SK-N-SH (cell line): ENCODE data around the gene FHOD3. TPM values are rescaled to one million over a fixed set of nuclear protein-coding genes. Genes with fewer than 3 reads are reported as not detected.

Experiments used
- CTCF ChIA-PET: fragments of 300-600, 350-600 bp; formaldehyde crosslinking; extraction: SDS; loops from one replicate; lab custom pipeline; 2021; lab: Yijun Ruan, JAX
- POLR2A ChIA-PET: fragments of 350-600 bp; sonication (Branson Sonifier 250); formaldehyde crosslinking; extraction: SDS; loops from one replicate; lab custom pipeline; 2020; ENCODE audit warnings: antibody characterized with exemption, inconsistent platforms; lab: Yijun Ruan, JAX
- DNase-seq: peaks from one replicate; pipeline ENCODE4 v3.0.0; 2012
- H2AFZ ChIP-seq: fragments of 200-600 bp; sonication (generic); 2 replicates; pipeline ENCODE4 v1.8.1; 2016; ENCODE audit warnings: antibody characterized with exemption, mild to moderate bottlenecking, low read depth
- H3F3A ChIP-seq: fragments of 200-600 bp; sonication (generic); replicated peaks from 2 replicates; pipeline ENCODE3; 2016; ENCODE audit warnings: antibody characterized with exemption, mild to moderate bottlenecking; ENCODE audit not compliant: insufficient read depth
- H3K27ac ChIP-seq, 2 experiments: fragments of 200-500 bp in 1 of 2; fragments of 200-600 bp in 1 of 2; sonication (Bioruptor generic) in 1 of 2; sonication (generic), shearing (Covaris generic) in 1 of 2; 2 replicates each; pipeline versions ENCODE4 v1.5.1 to v1.6.1; 2014 to 2016; ENCODE audit warnings: low read depth in 2 of 2, inconsistent platforms in 1 of 2, low read length in 1 of 2, mild to moderate bottlenecking in 1 of 2, mixed read lengths in 1 of 2
- H3K27me3 ChIP-seq: fragments of 200-600 bp; sonication (generic), shearing (Covaris generic); 2 replicates; pipeline ENCODE4 v1.6.1; 2016; ENCODE audit warnings: mixed run types; ENCODE audit not compliant: insufficient read depth
- H3K36me3 ChIP-seq, 2 experiments: fragments of 200-500 bp in 1 of 2; fragments of 200-600 bp in 1 of 2; sonication (Bioruptor generic) in 1 of 2; sonication (generic) in 1 of 2; replicated peaks in 1 of 2; 2 replicates each; pipeline versions ENCODE3 to v1.5.1; 2014 to 2016; ENCODE audit warnings: low read length in 1 of 2, mild to moderate bottlenecking in 1 of 2; ENCODE audit not compliant: insufficient read depth in 2 of 2, control insufficient read depth in 1 of 2
- H3K4me1 ChIP-seq, 2 experiments: fragments of 200-500 bp in 1 of 2; fragments of 200-600 bp in 1 of 2; sonication (Bioruptor generic) in 1 of 2; sonication (generic), shearing (Covaris generic) in 1 of 2; 2 replicates each; pipeline versions ENCODE4 v1.5.1 to v1.6.1; 2014 to 2016; ENCODE audit warnings: low read depth in 1 of 2, low read length in 1 of 2, mixed run types in 1 of 2; ENCODE audit not compliant: insufficient read depth in 2 of 2, control insufficient read depth in 1 of 2
- H3K4me2 ChIP-seq: fragments of 200-600 bp; sonication (generic), shearing (Covaris generic); 2 replicates; pipeline ENCODE4 v1.6.1; 2017; ENCODE audit warnings: mixed run types
- H3K4me3 ChIP-seq, 2 experiments: fragments of 200-500 bp in 1 of 2; fragments of 200-600 bp in 1 of 2; sonication (Bioruptor generic) in 1 of 2; sonication (generic), shearing (Covaris generic) in 1 of 2; 2 replicates each; pipeline versions ENCODE4 v1.5.1 to v1.8.1; 2014 to 2016; ENCODE audit warnings: low read depth in 2 of 2, inconsistent platforms in 1 of 2, low read length in 1 of 2, mild to moderate bottlenecking in 1 of 2, mixed read lengths in 1 of 2, moderate library complexity in 1 of 2
- H3K79me2 ChIP-seq: fragments of 200-600 bp; sonication (generic); 2 replicates; pipeline ENCODE4 v1.8.1; 2017; ENCODE audit warnings: mild to moderate bottlenecking; ENCODE audit not compliant: insufficient read depth
- H3K9ac ChIP-seq: fragments of 200-600 bp; sonication (generic); 2 replicates; pipeline ENCODE4 v1.6.1; 2017; ENCODE audit warnings: mixed run types
- H3K9me2 ChIP-seq: fragments of 200-600 bp; sonication (generic); 2 replicates; pipeline ENCODE4 v1.6.1; 2017; ENCODE audit warnings: mixed run types
- H3K9me3 ChIP-seq: fragments of 200-600 bp; sonication (generic); 2 replicates; pipeline ENCODE4 v1.6.1; 2017; ENCODE audit warnings: mixed run types, mild to moderate bottlenecking, moderate library complexity
- H4K20me1 ChIP-seq: fragments of 200-600 bp; sonication (generic); 2 replicates; pipeline ENCODE4 v1.6.1; 2017; ENCODE audit warnings: mild to moderate bottlenecking, mixed run types; ENCODE audit not compliant: insufficient read depth
- CHD2 ChIP-seq: fragments of 150-350 bp; IDR thresholded peaks from 2 replicates; pipeline ENCODE4 v1.6.1; 2018; ENCODE audit warnings: low read length; ENCODE audit not compliant: partially characterized antibody
- ELF1 ChIP-seq: IDR thresholded peaks from 2 replicates; pipeline ENCODE4 v1.4.0; 2012
- EZH2phosphoT487 ChIP-seq: fragments of 200-600 bp; sonication (generic); IDR thresholded peaks from 2 replicates; pipeline ENCODE4 v1.6.1; 2017; ENCODE audit warnings: low read depth, mixed run types, mild to moderate bottlenecking, antibody characterized with exemption, moderate library complexity, borderline replicate concordance
- FOSL2 ChIP-seq: IDR thresholded peaks from 2 replicates; pipeline ENCODE4 v1.4.0; 2012; ENCODE audit warnings: low read depth, mild to moderate bottlenecking, moderate library complexity, borderline replicate concordance
- GABPA ChIP-seq: IDR thresholded peaks from 2 replicates; pipeline ENCODE4 v1.4.0; 2012; ENCODE audit warnings: low read depth, mild to moderate bottlenecking
- MAX ChIP-seq: IDR thresholded peaks from 2 replicates; pipeline ENCODE4 v1.4.0; 2012; ENCODE audit warnings: low read depth
- MXI1 ChIP-seq: IDR thresholded peaks from 2 replicates; pipeline ENCODE4 v1.6.1; 2012; ENCODE audit warnings: mild to moderate bottlenecking, low read depth, low read length, improper control_type of control experiment
- NFIC ChIP-seq: IDR thresholded peaks from 2 replicates; pipeline ENCODE4 v1.4.0; 2012; ENCODE audit warnings: borderline replicate concordance
- NRF1 ChIP-seq: IDR thresholded peaks from 2 replicates; pipeline ENCODE4 v1.6.1; 2012; ENCODE audit warnings: low read depth, mild to moderate bottlenecking, low read length
- PBX3 ChIP-seq: IDR thresholded peaks from 2 replicates; pipeline ENCODE4; 2012
- REST ChIP-seq: IDR thresholded peaks from 2 replicates; pipeline ENCODE4 v1.6.1; 2012; ENCODE audit warnings: mild to moderate bottlenecking, low read depth, low read length, moderate library complexity
- RXRA ChIP-seq: IDR thresholded peaks from 2 replicates; pipeline ENCODE4 v1.4.0; 2012; ENCODE audit warnings: low read depth, mild to moderate bottlenecking, borderline replicate concordance
- SIN3A ChIP-seq: IDR thresholded peaks from 2 replicates; pipeline ENCODE4 v1.6.1; 2012; ENCODE audit warnings: low read depth, mild to moderate bottlenecking, low read length, moderate library complexity, borderline replicate concordance
- SMC3 ChIP-seq: IDR thresholded peaks from 2 replicates; pipeline ENCODE4 v1.6.1; 2012; ENCODE audit warnings: low read depth, low read length, improper control_type of control experiment
- YY1 ChIP-seq: IDR thresholded peaks from 2 replicates; pipeline ENCODE4 v1.4.0; 2012; ENCODE audit warnings: low read depth, mild to moderate bottlenecking
- ZBTB33 ChIP-seq: IDR thresholded peaks from 2 replicates; pipeline ENCODE4 v1.4.0; 2012; ENCODE audit warnings: low read depth, borderline replicate concordance
- WGBS: methylation state at CpG from one replicate; pipeline ENCODE4 v1.1.6; 2017; ENCODE audit warnings: low lambda C conversion rate; 5-methylcytosine and 5-hydroxymethylcytosine counted together
- polyA plus RNA-seq, 3 experiments: library from polyadenylated mRNA; depleted of rRNA; stranded (reverse); fragments of >200 nt; gene quantifications; 2 replicates each; pipeline ENCODE4 v1.2.3, GENCODE V29; 2012
- TF ChIP-seq, protein P1 (sequence below): fragments of 150-350 bp; IDR thresholded peaks from 2 replicates; pipeline ENCODE4 v1.6.1; 2017; ENCODE audit warnings: antibody characterized with exemption, low read length, low read depth, borderline replicate concordance
- TF ChIP-seq, protein P2 (sequence below): fragments of 200-600 bp; sonication (generic); IDR thresholded peaks from 2 replicates; pipeline ENCODE4 v1.6.1; 2017; ENCODE audit warnings: antibody characterized with exemption, mild to moderate bottlenecking, moderate library complexity

The FHOD3 gene
- polyA plus RNA-seq, 1 of the 3 experiments (the other 2 are of a cell fraction), result 10.9 TPM

DNA sequence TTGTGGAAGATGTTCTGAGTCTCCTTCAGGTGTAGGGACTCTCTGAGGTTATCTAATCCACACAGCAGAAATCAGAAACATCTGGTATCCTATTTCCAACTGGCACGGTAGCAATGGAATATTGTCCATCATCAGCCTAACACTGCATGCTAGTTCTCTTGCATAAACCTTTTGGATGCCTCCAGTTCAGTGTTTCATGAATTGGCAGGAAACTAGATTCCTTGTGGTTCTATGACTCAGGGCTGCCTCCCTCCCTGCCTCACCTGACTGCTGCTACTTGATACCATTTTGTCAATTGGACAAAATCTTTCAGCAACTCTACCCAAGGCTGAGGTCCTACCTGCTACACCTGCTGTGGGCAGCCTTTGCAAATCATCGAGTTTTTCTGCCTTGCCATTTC lies 400.4 kb downstream of the FHOD3 start (continued):
- TF ChIP-seq REST, result no peak
- no peak for TF ChIP-seq EZH2phosphoT487
- no peak for TF ChIP-seq NRF1
- no peak for TF ChIP-seq RXRA
- TF ChIP-seq, protein P1, sequence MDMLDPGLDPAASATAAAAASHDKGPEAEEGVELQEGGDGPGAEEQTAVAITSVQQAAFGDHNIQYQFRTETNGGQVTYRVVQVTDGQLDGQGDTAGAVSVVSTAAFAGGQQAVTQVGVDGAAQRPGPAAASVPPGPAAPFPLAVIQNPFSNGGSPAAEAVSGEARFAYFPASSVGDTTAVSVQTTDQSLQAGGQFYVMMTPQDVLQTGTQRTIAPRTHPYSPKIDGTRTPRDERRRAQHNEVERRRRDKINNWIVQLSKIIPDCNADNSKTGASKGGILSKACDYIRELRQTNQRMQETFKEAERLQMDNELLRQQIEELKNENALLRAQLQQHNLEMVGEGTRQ, result no peak
- no peak for TF ChIP-seq SMC3
- no peak for TF ChIP-seq GABPA
- no peak for TF ChIP-seq ZBTB33
- no peak for TF ChIP-seq MAX
- no peak for TF ChIP-seq MXI1
- no peak for TF ChIP-seq YY1
- peak; percentile 95 for TF ChIP-seq NFIC

GRCh38 chr18:36700955-36701354 lies 403.4 kb downstream of the FHOD3 start:
- Histone ChIP-seq H3K9me3 (no peaks in the 10 kb centered on the region), H3K79me2 (no peaks in the 10 kb centered on the region), H3K9me2 (no peaks in the 10 kb centered on the region), H3K27me3 (no peaks in the 10 kb centered on the region), H3K9ac (no peak overlapping the region), H2AFZ (no peak overlapping the region), H3K4me2 (no peak overlapping the region), H3K27ac (no peak overlapping the region), H4K20me1 (no peaks in the 10 kb centered on the region), H3K4me1 (peaks cover 0 to 9% of the 10 kb centered on the region in 2 experiments; a peak in 1 of 4 replicates), H3K36me3 (no peaks in the 10 kb centered on the region), H3K4me3 (no peak overlapping the region), H3F3A (no peaks in the 10 kb centered on the region)
- WGBS, result 96% methylated on average over 4 of the region's 4 CpGs
- no peak for DNase-seq
- ChIA-PET POLR2A (no interaction called here), CTCF (interaction anchor here (3.1 kb wide), 1 partner anchor 13 kb away, joined by 8 read pairs; no protein-coding TSS in a partner anchor)
- TF ChIP-seq ELF1 (no peak), GABPA (no peak), YY1 (no peak), EZH2phosphoT487 (no peak), NRF1 (no peak), SIN3A (no peak), CHD2 (no peak), MXI1 (no peak), PBX3 (no peak), FOSL2 (no peak)
- TF ChIP-seq, protein P2, sequence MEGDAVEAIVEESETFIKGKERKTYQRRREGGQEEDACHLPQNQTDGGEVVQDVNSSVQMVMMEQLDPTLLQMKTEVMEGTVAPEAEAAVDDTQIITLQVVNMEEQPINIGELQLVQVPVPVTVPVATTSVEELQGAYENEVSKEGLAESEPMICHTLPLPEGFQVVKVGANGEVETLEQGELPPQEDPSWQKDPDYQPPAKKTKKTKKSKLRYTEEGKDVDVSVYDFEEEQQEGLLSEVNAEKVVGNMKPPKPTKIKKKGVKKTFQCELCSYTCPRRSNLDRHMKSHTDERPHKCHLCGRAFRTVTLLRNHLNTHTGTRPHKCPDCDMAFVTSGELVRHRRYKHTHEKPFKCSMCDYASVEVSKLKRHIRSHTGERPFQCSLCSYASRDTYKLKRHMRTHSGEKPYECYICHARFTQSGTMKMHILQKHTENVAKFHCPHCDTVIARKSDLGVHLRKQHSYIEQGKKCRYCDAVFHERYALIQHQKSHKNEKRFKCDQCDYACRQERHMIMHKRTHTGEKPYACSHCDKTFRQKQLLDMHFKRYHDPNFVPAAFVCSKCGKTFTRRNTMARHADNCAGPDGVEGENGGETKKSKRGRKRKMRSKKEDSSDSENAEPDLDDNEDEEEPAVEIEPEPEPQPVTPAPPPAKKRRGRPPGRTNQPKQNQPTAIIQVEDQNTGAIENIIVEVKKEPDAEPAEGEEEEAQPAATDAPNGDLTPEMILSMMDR, result no peak
- TF ChIP-seq, protein P1, result no peak
